ENCODE measurements around the gene ZNF628.

DNA sequence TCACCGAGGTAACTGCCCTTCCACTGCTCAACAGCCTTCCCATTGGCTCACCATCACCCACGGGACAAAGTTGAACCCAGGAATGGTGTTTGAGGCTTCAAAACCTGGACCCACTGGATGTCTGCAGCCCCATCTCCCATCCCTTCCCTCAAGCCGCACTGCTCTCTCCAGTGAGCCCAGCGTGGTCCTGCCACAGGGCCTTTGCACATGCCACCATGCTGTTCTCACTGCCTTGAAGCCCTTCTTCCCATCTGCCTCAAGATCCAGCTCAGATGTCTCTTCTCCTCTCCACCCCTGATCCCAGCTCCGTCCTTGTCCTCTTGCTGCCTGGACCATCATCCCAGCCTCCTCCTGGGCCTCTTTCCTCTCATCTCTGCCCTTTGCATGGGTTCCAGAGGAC lies 37.4 kb upstream of the ZNF628 start:
- TF ChIP-seq, protein P1, sequence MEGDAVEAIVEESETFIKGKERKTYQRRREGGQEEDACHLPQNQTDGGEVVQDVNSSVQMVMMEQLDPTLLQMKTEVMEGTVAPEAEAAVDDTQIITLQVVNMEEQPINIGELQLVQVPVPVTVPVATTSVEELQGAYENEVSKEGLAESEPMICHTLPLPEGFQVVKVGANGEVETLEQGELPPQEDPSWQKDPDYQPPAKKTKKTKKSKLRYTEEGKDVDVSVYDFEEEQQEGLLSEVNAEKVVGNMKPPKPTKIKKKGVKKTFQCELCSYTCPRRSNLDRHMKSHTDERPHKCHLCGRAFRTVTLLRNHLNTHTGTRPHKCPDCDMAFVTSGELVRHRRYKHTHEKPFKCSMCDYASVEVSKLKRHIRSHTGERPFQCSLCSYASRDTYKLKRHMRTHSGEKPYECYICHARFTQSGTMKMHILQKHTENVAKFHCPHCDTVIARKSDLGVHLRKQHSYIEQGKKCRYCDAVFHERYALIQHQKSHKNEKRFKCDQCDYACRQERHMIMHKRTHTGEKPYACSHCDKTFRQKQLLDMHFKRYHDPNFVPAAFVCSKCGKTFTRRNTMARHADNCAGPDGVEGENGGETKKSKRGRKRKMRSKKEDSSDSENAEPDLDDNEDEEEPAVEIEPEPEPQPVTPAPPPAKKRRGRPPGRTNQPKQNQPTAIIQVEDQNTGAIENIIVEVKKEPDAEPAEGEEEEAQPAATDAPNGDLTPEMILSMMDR (IDR thresholded peaks at IDR 0.05) = no peak
- no peak for TF ChIP-seq EZH2 (IDR thresholded peaks at IDR 0.05; ENCODE audit: borderline replicate concordance, insufficient read depth, low read depth, low read length, poor library complexity, severe bottlenecking)
